Transverse colon (tissue), 4 donors: ENCODE measurements around the gene CYP4A22. TPM values are rescaled to one million over a fixed set of nuclear protein-coding genes. Genes with fewer than 3 reads are reported as not detected.

Source experiments
- DNase-seq: peaks from one replicate; pipeline ENCODE4 v3.0.0-alpha.2; 2019
- H3K27ac ChIP-seq, 4 donors: fragments of 200-600 bp; sonication (generic); 2 replicates each; pipeline ENCODE4 v1.5.1; 2016 to 2018; ENCODE audit warnings: inconsistent platforms in 4 of 4
- H3K27me3 ChIP-seq: fragments of 200-600 bp; sonication (generic); 2 replicates; pipeline ENCODE4 v1.5.1; 2017; ENCODE audit warnings: inconsistent platforms
- H3K36me3 ChIP-seq, 4 donors: fragments of 200-600 bp; sonication (generic); 2 replicates each; pipeline ENCODE4 v1.5.1; 2017 to 2019; ENCODE audit warnings: inconsistent platforms in 4 of 4
- H3K4me1 ChIP-seq, 4 donors: fragments of 200-600 bp; sonication (generic); 2 replicates each; pipeline ENCODE4 v1.5.1; 2017 to 2020; ENCODE audit warnings: inconsistent platforms in 4 of 4
- H3K4me3 ChIP-seq, 4 donors: fragments of 200-600 bp; sonication (generic); 1 replicate in 1 of 4; 2 replicates in 3 of 4; pipeline versions ENCODE4 v1.5.1 to v1.6.1; 2017 to 2019; ENCODE audit warnings: inconsistent platforms in 4 of 4
- H3K9me3 ChIP-seq, 2 donors: fragments of 200-600 bp; sonication (generic); 2 replicates each; pipeline ENCODE4 v1.5.1; 2017 to 2019; ENCODE audit warnings: inconsistent platforms in 2 of 2
- EP300 ChIP-seq: sonication (generic); formaldehyde crosslinking; IDR thresholded peaks from one replicate; pipeline ENCODE4 v1.6.1; 2017; ENCODE audit warnings: antibody characterized with exemption, low read depth
- POLR2A ChIP-seq: fragments of 450-650 bp; IDR thresholded peaks from one replicate; pipeline ENCODE4 v1.6.1; 2016; ENCODE audit warnings: antibody characterized with exemption, mild to moderate bottlenecking, moderate library complexity
- POLR2AphosphoS5 ChIP-seq, 3 donors: sonication (generic); formaldehyde crosslinking; IDR thresholded peaks; one replicate each; pipeline ENCODE4 v1.6.1; 2016; ENCODE audit warnings: antibody characterized with exemption in 3 of 3
- WGBS, 2 donors: methylation state at CpG; one replicate each; pipeline ENCODE4 v1.1.5; 2018; ENCODE audit warnings: low coverage in 1 of 2; 5-methylcytosine and 5-hydroxymethylcytosine counted together
- in situ Hi-C, 4 donors: fragments of 200-750 bp; cut with MboI; loops; one replicate each; pipeline versions ENCODE4 v1.15.0 to v1.15.1; 2017; ENCODE audit warnings: low sequenced_read_pairs in 3 of 4, low pct_ligation_motif_present in 1 of 4, low pct_unique_long_range_greater_than_20kb in 1 of 4
- intact Hi-C: fragments of 100-400 bp; cut with DNase I; formaldehyde crosslinking; loops from one replicate; pipeline ENCODE4 v1.15.1; 2023; ENCODE audit warnings: low total_unique reads
- total RNA-seq, 4 donors: library from RNA; depleted of rRNA; stranded (reverse); fragments of >200 nt; gene quantifications; one replicate each; pipeline ENCODE4 v1.1.0, GENCODE V29; 2016
- TF ChIP-seq, protein P1 (sequence below), 5 experiments: fragments of 200-600 bp in 3 of 5; fragments of 450-650 bp in 2 of 5; sonication (generic) in 3 of 5; IDR thresholded peaks; 1 replicate in 2 of 5; 2 replicates in 3 of 5; pipeline ENCODE4 v1.5.1; 2016 to 2017; ENCODE audit warnings: antibody characterized with exemption in 5 of 5, inconsistent platforms in 3 of 5, mild to moderate bottlenecking in 2 of 5, moderate library complexity in 1 of 5

Gene CYP4A22
- total RNA-seq, 4 donors from 2014 or later: not detected

DNA sequence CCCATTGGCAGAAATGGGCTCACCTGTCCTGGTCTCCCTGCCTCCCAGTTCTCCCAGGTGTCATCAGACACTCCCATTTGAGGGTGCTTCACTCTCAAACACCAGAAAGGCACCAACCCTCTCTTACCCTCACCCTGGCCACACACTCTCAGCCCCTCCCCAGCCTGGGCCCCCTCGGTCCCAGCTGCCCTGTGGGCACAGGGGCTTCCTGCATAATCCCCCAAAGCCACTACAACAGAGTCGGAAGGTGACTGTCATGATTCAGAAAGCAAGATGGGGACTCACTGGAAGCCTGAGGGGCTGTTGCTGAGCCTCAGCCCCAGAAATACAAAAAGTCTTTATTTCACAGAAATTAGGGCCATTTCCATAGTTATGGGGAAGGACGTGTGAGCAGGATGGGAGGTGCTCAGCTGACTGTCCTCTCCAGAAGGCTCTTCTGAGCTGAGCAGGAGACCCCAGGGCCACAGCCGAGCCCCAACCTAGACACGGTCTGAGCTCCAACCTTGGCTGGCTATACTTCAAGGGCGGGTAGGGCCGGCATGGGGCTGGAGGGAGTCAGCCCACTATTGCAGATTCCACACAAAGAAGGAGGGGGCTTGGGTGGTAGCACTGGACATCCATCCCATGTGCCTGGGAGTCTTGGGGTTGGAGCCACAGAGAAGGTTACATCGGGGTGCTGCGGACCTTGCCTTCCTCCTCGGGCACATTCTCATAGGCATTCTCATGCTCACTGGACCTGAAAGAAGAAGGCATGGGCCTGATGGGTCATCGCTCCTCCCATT, 46.3 kb downstream of the CYP4A22 start:
- H3K27ac ChIP-seq: no peak overlapping the region
- TF ChIP-seq POLR2A: no peak
- no peak for TF ChIP-seq POLR2AphosphoS5 (IDR thresholded peaks at IDR 0.05)
- TF ChIP-seq, protein P1, sequence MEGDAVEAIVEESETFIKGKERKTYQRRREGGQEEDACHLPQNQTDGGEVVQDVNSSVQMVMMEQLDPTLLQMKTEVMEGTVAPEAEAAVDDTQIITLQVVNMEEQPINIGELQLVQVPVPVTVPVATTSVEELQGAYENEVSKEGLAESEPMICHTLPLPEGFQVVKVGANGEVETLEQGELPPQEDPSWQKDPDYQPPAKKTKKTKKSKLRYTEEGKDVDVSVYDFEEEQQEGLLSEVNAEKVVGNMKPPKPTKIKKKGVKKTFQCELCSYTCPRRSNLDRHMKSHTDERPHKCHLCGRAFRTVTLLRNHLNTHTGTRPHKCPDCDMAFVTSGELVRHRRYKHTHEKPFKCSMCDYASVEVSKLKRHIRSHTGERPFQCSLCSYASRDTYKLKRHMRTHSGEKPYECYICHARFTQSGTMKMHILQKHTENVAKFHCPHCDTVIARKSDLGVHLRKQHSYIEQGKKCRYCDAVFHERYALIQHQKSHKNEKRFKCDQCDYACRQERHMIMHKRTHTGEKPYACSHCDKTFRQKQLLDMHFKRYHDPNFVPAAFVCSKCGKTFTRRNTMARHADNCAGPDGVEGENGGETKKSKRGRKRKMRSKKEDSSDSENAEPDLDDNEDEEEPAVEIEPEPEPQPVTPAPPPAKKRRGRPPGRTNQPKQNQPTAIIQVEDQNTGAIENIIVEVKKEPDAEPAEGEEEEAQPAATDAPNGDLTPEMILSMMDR (IDR thresholded peaks at IDR 0.05): no peak
- TF ChIP-seq EP300: no peak
- peaks cover 10 to 15% (median 12%) of the 10 kb centered on the region in 4 donors for H3K4me1 ChIP-seq
- no peak overlapping the region for H3K4me3 ChIP-seq
- peaks cover 10% of the 10 kb centered on the region for H3K27me3 ChIP-seq
- no peak for DNase-seq
- in situ Hi-C loops: loop anchor here (25.0 kb wide), 2 partner anchors 229 to 529 kb away; partner anchors contain the start of gene FOXE3 (in 2 of the 4)
- WGBS, 2 donors: 80% methylated on average over 11 of the region's 11 CpGs; no CpG with 5 or more reads in 1 of the 2 donors
- intact Hi-C loops: no loop called here
- no peaks in the 10 kb centered on the region for H3K9me3 ChIP-seq
- H3K36me3 ChIP-seq: no peaks in the 10 kb centered on the region

DNA sequence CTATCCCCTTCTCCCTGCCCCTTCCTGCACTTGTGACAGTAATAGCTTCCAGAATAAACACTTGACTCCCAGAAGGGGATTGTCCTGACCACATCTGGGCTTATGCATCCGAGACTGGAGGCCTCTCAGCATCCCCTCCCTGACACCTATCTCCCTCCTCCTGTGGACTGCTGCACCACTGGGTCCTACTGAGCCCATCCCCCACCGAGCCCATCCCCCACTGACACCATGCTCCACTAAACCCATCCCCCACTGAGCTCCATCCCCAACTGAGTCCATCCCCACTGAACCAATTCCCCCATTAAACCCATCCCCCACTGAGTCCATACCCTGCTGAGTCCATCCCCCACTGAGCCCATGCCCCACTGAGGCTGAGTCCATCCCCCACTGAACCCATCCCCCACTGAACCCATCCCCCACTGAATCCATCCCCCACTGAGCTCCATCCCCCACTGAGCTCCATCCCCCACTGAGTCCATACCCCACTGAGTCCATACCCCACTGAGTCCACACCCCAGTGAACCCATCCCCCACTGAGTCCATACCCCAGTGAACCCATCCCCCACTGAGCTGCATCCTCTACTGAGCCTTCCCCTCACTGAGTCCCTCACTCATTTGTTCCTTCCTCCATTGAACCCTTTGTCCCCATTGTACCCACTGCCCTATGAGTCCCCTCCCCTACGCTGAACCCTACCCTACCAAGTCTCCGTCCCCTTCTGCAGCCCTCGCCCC, 47.0 kb downstream of the CYP4A22 start:
- in situ Hi-C loops: loop anchor here (25.0 kb wide), 2 partner anchors 228 to 528 kb away; partner anchors contain the start of gene FOXE3 (in 2 of the 4)
- Histone ChIP-seq H3K4me3 (no peak overlapping the region), H3K27ac (no peak overlapping the region), H3K27me3 (peaks cover 10% of the 10 kb centered on the region), H3K4me1 (peaks cover 10 to 18% (median 17%) of the 10 kb centered on the region in 4 donors), H3K36me3 (no peaks in the 10 kb centered on the region), H3K9me3 (no peaks in the 10 kb centered on the region)
- DNase-seq: no peak
- no peak for TF ChIP-seq POLR2A
- TF ChIP-seq EP300: no peak
- TF ChIP-seq, protein P1 (IDR thresholded peaks at IDR 0.05): no peak
- no peak for TF ChIP-seq POLR2AphosphoS5 (IDR thresholded peaks at IDR 0.05)
- intact Hi-C loops: no loop called here
- WGBS, 2 donors: 72 to 100% methylated on average over 3 to 5 of the region's 5 CpGs

DNA sequence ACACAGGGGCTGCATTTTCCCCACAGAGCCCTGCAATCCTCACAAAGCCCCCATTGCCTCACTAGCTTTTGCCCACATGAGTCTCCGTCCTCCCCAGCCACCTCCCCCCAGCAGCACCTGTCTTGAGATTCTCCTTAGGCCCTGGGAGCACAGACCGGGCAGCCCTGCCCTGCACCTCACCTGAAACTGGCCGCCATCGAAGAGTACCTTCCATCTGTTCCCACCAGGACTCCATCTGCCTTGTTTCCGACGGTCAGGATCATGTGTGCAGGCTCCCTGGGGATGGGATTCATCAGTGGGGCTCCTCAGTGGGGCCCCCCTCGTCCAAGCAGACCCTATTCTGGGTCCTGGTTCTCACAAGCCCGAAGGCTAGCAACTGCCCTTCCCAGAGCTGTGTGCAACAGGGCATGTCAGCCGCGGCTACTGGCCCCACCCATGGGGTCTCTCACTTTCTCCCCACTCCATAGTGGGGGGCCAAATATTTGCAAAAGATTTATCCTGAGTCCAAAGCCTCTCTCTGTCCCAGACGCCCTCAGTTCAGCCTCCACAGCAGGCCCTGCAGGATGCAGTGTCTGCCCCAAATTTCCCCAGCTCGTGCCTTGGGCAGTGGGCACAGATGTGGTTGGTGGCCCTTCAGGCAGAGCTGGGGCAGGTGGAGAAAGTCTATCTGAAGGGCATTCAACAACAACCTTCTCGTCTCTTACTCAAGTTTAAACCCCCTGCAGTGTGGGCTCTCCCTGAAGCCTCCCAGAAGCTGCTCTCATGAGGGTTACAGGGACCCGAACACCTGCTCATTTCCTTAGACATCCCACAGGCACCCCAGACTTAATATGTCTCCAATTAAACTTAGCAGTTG, 47.8 kb downstream of the CYP4A22 start:
- TF ChIP-seq POLR2AphosphoS5 (IDR thresholded peaks at IDR 0.05) (no peak), POLR2A (no peak), EP300 (no peak)
- TF ChIP-seq, protein P1 (IDR thresholded peaks at IDR 0.05): no peak
- Histone ChIP-seq H3K27me3 (peaks cover 10% of the 10 kb centered on the region), H3K4me1 (peaks cover 2 to 18% (median 16%) of the 10 kb centered on the region in 4 donors), H3K4me3 (no peak overlapping the region), H3K27ac (no peak overlapping the region), H3K36me3 (no peaks in the 10 kb centered on the region), H3K9me3 (no peaks in the 10 kb centered on the region)
- in situ Hi-C loops (loop anchor here (25.0 kb wide), 2 partner anchors 227 to 527 kb away; partner anchors contain the start of gene FOXE3 (in 2 of the 4)), intact Hi-C loops (no loop called here)
- 91 to 100% methylated on average over 1 to 14 of the region's 14 CpGs for WGBS, 2 donors
- no peak for DNase-seq
